Fibroblast of skin of right biceps (primary cell): Measurements from ENCODE around the gene SPAM1.
"Not testable (repeated sequence)": the region's sequence is repeated elsewhere in the genome, so short reads cannot be mapped to it uniquely, and the experiment has no call there.

ENCODE experiments used
- DNase-seq: peaks from one replicate; pipeline ENCODE4 v3.0.0-alpha.2; 2013

The SPAM1 gene, protein sequence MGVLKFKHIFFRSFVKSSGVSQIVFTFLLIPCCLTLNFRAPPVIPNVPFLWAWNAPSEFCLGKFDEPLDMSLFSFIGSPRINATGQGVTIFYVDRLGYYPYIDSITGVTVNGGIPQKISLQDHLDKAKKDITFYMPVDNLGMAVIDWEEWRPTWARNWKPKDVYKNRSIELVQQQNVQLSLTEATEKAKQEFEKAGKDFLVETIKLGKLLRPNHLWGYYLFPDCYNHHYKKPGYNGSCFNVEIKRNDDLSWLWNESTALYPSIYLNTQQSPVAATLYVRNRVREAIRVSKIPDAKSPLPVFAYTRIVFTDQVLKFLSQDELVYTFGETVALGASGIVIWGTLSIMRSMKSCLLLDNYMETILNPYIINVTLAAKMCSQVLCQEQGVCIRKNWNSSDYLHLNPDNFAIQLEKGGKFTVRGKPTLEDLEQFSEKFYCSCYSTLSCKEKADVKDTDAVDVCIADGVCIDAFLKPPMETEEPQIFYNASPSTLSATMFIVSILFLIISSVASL

DNA sequence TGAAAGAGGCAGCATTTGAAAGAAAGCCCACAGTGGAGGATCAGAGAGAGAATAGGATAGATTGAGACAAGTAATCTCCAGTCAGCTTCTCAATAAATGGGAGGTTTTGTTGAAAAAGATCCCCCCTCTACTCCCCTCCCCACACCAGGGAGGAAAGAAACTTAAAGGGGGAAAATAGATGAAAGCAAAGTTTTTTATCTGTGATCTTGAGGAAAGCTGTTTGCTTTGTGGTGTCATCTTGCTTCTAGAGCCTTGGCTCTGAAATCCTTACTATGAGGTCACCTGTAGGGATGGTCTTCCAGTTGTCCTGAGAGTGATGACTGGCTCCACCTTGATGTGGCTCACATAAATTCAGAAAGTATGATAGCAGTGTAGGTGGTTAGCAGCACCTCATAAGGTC is at the start of gene SPAM1:
Gene SPAM1 (plus strand): TSS at position 301 of the 400 bp plus-strand sequence. CDS start 28,330 bp downstream, outside the sequence.
- DNase-seq, result no peak

DNA sequence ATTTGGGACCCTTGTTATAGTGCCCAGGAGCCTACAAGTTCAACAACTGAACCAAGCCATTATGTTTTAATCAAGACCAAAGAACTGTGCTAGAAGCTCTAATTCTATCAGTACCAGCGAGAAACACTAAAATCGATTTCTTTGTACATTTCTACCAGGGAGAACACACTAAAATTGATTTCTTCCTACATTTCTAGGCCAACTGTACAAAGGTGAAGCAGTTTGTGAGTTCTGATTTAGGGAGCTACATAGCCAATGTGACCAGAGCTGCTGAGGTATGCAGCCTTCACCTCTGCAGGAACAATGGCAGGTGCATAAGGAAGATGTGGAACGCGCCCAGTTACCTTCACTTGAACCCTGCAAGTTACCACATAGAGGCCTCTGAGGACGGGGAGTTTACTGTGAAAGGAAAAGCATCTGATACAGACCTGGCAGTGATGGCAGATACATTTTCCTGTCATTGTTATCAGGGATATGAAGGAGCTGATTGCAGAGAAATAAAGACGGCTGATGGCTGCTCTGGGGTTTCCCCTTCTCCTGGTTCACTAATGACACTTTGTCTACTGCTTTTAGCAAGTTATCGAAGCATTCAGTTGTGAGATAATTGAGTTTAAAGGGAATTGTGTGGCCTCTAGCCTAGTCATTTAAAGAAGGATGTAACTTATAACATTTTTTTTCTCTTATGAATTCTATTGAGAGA is 48.3 kb upstream of the SPAM1 start:
- no peak for DNase-seq

DNA sequence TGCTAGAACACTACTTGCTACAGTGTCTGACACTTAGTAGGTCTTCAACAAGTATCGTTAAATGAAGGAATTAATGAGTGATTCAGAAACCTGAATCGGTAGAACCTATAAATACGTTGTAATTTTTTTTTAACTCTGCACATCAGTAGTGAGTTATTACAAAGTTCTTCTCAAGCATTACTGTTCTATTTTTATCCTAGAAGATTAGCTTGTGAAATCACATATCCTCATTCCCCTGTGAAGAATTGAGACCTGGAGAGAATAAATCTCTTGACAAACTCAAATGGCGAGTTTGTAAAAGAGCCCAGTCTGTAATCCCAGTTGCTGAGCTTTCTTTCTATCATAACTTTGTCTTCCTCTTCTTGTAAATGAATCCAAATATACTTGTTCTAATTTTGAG is 45.4 kb upstream of the SPAM1 start:
- DNase-seq, result no peak

DNA sequence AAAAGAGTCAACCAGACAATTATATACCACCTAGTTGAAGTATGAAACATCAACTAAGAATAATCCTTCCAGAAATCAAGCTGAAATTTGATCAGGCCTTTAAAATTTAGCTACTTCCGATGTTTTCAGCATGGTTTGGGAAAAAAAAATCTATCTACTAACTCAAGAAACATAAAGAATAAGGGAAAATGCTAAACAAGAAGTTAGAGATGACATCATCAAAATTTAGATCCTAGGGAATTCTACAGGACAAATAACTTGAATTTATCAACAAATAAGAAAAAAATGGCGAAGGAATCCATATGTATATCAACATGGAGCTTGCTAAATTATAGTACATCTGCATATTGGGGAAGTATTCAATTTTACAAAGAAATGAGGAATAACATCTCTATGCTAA is 43.7 kb upstream of the SPAM1 start:
- no peak for DNase-seq

DNA sequence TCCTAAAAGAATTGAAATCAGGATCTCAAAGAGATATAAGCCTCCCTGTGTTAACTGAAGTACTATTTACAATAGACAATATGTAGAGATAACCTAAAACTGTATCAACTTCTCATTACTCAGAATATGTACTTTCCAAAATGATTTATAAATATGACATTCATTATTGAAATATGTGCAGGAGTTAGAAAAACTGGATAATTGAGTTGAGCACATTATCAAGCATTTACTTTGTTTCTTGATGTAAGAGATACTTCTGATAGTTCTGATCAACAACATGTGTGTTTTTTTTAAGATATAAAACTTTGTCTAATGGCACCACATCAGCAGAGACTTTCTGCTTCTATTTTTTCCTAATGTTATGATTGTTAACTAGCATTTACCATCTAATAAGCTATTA is 41.9 kb upstream of the SPAM1 start:
- no peak for DNase-seq

DNA sequence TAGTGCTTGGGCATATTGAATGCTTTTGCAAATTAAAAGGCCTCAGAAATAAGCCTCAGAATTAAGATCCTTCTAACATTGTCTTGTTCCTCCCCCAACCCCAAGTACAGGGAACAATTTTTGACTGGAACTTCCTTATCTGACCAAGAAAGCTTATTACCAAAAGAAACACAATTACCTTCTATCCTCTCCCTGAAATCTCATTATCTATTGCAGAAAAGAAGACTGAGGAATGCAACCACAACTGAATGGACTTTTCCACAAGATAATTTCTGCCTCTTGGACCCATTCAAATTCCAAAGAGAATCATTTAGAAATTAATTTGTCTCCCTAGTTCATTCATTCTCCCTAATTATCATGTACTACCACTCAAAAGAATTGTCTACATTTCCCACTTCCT is 36.8 kb upstream of the SPAM1 start:
- DNase-seq, result no peak

DNA sequence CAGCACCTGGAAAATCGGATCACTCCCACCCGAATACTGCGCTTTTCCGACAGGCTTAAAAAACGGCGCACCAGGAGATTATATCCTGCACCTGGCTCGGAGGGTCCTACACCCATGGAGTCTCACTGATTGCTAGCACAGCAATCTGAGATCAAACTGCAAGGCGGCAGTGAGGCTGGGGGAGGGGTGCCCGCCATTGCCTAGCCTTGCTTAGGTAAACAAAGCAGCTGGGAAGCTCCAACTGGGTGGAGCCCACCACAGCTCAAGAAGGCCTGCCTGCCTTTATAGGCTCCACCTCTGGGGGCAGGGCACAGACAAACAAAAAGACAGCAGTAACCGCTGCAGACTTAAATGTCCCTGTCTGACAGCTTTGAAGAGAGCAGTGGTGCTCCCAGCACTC is 30.3 kb upstream of the SPAM1 start:
- not testable (repeated sequence) for DNase-seq

DNA sequence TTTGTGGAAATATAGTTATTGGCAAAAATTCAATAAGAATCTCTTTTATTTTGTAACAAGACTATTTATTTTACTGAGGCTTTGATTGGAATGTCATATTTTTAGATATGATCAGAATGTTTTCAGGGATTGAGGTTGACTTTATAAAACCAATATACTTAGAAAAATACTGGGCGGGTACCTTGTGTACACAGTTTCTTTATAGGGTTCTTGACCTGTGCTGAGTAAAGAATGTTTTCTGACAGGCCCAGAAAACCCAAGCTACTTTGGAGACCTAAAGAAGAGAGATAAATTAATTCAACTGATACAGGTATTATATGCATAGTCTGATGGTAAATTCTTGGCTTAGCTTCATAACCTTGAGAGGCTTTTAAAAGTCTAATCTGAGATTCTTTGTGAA is 23.9 kb upstream of the SPAM1 start:
- DNase-seq, result no peak

DNA sequence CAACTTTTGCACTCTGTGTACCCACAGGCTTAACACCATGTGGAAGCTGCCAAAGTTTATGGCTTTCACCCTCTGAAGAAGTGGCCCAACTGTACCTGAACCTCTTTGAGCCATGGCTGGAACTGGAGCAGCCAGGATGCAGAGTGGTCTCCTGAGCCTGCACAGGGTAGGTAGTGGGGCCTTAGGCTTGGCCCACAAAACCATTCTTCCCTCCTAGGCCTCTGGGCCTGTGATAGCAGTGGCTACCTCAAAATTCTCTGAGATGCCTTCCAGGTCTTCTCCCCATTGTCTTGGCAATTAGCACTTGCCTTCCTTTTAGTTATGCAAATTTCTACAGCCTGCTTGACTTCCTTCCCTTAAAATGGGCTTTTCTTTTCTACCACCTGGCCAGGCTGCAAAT is 19.3 kb upstream of the SPAM1 start:
- no peak for DNase-seq

DNA sequence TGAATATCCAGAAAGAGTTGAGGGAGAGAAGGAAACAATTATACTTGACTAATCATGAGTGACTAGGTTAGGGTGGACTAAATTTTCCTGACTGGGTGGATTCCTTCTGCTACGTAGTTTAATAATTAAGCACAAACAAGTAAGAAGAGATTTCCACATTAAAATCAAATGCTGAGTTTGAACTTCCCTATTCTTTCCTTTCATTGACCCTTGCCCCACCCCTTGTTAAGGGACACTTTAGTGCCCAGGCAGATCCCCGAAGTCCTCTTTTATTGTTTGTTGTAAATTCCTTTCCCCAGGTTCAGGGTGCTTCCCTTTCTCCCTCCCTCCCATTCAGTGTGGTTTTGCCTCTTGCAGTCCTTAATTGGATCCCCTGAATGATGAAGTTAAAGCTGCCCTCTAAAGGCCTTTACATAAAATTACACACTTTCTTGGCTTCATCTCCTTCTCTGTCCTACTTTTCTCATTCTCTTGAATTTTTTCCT is 8.8 kb upstream of the SPAM1 start:
- DNase-seq, result no peak

DNA sequence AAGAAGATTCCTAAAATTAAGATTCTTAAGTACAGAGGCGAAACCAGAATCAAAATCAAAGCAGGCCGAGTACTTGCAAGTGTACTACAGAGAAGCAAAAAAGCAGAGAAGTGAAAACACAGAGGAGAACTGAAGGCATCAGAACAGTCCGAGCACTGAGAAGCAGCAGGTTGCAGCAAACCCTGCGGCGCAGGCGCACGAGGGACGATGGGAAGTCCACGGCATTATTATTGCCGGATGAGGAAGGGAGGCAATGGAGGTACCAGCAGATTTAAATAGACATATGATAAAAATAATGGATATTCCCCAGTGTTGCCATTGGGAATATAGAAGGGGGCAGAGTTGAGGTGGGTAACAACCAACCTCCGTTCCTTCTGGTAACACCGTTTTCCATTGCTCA is 7.2 kb upstream of the SPAM1 start:
- no peak for DNase-seq

DNA sequence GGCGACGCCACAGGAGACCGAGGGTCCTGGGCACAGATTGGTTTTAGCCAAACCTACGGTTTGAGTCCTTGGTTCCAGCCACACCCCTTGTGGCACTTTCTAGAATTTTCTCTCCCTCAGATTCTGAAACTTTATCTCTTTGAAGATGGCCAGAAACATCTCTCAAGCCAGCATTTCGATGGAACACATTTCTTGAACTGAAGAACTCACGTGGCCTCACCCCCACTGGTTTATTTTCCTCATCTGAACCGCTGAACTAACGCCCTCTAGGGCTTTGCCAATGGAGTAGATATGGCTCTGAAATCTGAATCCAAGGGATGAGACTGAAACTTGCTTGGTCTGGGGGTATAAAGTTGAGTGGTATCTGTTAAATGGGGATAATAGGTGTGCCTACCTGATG is 6.7 kb upstream of the SPAM1 start:
- DNase-seq, result no peak

DNA sequence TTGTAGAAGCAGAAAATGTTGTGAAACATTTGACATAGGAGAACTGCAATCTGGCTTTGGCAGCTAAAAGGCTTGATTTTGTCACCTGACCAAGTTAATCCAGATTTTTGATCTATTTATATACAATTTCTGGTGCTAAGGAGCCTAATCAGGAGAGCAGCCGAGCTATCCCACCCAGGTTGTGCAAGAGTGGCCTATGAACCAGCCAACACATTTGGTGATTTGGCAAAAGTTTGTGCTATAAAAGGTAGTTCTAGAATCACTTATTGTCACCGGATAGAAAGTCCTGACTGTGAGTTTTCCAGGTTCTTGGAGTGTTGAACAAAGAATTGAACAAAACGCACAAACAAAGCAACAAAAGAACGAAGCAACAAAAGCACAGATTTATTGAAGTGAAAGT is 1.4 kb upstream of the SPAM1 start:
- no peak for DNase-seq

DNA sequence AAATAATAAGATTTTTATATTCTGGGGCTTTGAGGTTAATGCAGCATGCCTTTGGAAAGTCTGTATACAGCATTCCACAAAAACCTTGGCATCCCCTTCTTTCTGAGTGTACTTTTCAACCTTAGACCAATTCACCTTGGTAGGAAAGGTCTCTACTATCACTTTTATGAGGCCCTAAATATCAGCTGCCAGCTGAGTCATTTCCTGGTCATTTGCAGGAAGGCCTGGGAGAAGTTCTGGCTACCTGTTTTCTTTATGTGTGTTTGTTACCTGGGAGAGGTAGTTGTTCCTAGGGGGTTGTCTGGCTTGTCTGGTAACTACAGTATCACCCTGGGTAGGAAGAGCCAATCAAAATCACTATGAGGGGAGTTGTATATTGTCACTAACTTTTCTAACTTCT is 4.1 kb downstream of the SPAM1 start:
- no peak for DNase-seq

DNA sequence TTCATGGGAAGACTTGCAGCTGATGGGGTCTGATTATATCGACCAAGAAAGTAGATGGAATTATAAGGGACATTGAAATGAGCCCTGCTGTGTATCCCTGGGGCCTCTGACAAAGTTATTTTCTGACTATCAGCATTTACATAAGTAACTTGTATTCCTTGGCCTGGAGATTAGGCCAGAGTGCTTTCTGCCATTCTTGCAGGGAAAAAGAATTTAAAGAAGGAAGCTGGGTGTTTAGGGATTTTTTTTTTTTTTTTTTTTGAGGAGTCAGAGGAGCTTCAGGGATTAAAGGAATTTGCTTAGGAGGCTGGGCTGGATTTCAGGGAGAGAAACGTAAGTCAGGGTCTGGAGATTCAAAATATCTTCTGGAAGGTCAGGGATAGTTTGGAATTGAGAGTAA is 4.6 kb downstream of the SPAM1 start:
- no peak for DNase-seq

DNA sequence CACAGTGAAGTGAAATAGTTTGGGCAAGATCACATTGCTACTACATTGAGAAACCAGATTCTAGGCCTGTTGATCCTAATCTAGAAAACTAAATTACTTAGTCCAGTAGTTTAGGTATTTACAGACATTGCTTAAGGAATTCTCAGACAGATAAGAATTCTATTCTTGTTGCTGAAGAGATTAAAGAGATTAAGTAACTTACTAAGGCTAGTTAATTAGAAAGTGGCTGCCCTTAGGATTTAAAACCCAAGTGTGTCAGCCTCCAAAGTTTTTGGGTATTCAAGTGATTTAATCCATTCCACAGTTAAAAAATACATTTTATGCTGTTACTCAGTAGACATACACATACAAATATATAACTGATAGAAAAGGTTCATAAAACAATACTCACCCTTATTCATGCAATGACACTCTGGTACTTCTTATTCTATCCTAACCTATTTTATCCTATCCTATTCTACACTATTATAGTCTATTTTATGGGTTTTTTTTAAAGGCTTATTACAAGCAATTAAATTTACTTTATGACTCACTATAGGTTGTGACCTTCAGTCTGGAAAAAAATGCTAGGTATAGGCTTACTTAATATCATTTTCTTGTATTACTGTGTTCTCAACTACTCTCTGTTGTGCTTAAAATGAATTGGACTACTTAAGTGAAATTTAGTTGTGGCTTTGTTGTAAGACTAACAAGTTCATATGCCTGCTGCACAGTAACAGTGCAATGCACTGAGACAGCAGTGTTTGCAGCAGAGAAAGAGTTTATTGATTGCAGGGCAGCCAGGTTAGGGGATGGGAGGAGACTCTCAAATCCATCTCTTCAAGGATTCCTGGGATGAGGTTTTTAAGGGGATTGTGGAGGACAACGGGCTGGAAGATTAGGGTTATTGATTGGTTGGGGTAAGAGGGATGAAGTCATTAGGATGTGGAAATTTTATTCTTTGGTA is 10.7 kb downstream of the SPAM1 start:
- DNase-seq, result no peak

DNA sequence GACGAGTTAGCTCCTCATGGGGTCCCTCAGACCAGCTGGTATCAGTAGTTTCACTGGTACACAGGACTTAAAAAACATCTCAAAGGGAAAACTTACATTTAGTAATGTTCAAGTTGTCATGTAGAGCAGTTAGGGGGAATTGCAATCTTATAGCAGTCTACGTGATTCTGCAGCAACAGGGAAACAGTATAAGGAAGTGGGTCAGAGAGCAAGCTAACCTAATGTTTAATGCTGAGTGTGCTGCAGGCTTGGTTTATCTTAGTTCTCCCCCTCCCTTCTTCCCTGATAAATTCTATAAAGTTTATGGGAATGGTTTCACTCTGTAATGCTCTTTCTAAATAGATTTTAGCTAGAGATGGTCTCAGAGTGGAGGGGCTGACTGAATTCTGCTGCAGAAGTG is 11.3 kb downstream of the SPAM1 start:
- no peak for DNase-seq

DNA sequence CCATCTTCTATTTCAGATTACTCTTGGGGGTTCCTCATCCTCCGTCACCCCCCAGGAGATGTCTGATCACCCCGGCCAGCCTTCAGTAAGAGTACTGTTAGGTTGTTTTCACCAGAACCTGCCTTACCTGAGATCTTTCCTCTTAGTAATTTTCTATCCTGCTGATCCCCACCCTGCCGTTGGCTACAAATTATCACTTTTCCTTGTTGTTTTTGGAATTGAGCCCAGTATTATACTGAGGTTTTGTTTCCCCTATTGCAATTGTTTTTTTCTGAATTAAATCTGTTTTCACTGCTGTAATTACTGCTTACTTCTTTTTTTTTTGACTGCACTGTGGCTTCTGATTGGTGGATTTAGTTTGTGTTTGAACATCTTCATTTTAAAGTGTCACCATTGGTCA is 14.7 kb downstream of the SPAM1 start:
- DNase-seq, result no peak

DNA sequence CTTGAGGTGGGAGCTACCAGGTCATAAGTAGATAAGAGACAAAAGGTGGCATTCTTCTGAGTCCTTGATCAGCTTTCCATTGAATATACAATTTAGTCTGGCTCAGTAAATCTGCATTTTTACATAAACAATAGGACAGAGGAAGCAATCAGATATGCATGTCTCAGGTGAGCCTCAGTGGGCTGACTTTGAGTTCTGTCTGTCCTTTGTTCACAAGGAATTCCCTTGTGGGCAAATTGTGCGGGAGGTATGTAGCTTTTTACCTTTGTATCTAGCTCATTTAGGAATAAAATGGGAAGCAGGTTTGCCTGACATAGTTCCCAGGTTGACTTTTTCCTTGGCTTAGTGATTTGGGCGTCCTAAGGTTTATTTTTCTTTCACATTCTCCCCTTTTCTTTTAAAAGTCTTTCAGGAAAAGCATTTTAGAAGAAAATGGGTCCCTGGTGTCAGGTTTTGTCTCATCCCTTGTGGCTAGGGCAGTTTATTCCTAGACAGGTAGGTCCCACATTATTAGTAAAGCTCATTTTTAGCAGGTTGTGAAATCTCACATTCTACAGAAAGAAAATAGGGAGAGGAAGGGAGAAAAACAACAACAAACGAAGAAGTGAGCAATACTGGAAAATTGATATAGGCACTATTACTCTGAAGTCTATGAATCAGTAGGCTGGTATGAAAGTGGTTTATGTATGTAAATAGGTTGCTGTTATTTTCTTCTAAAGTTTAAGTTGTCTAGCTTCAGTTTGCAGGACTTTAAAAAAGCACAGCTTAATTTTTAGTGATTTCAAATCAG is 16.5 kb downstream of the SPAM1 start:
- no peak for DNase-seq

DNA sequence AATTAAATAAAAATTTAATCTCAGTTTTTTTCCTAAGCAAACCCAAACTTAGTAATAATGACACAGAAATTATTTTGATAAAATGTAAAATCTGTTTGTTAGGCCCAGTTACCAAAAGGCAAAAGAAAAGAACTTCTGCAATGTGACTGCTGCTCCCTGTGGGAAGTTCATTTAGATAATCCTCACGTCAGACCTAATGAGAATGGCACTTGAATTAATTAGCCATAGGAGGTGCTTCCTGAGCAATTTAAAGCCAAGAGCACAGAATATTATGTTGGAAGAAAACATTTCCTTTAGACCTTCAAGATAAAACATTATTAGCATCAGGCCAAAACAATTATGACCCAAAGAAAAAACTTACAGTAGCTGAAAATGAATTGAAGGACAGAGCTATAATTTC is 19.4 kb downstream of the SPAM1 start:
- DNase-seq, result no peak

DNA sequence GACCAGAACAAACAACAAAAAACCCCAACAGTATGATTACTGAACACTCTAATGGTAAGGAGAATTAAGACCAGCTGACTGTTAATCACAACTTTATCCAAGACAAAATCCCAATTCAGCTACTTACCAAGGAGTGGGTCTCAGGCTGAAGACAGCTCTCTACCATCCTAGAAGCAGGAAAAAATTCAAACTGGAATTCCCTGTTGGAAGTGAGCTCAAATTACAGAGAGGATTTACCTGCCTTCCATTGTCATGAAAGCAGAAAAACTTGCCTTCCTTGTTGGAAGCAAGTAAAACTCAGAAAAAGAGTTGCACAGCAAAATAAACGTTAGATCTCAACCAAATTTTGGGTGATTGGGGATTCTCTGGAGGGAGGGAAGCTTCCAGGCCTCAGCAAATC is 20.9 kb downstream of the SPAM1 start:
- DNase-seq, result no peak

DNA sequence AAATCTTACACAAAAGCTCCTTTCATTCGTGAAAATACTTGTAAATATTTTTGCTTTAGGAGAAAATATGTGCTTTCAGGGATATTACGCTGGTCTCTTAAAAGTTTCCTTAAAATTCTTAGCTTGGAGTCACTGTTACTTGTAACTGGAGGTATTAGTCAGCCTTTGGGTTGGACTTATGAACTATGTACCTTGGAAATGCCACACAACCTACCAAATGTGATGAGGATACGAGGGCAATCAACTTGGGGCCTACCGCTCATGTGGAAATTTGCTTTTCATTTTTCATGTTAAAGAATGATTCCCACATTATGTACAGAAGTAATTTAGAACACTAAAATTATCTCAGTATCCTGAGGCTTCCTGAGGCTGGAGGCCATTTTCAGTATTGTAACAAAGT is 23.1 kb downstream of the SPAM1 start:
- no peak for DNase-seq
